Measurements from ENCODE around the gene MAD1L1. TPM values are rescaled to one million over a fixed set of nuclear protein-coding genes. Genes with fewer than 3 reads are reported as not detected.

The MAD1L1 gene
- total RNA-seq, 1 donor from 2014 or later = 59.6 TPM

DNA sequence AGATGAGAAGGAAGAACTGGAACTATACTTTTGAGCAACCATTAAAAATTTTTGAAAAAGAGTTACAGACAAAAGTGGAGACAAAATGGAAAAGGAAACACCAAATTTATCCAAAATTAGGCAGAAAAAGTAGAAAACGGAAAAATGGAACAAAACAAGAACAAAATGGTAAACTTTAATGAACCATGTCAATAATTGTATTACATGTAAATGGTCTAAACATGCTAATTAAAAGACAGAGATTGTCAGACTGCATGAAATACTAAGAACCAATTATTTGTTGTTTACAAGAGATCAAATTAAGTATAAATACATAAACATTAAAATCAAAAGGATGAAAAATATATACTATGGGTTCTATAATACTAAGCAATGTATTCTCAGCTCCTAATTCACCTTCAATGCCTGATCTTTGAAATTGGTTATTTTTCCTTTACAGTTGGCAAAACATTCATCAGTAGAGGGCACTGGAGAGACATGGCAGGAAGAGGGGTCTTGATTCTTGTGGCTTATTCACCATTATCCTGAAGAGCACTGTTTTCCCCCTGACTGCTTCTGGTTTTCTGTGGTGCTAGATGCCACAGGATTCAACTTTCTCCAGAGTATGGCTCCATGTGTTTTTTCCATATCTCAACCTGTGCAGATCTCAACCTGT is 437.7 kb downstream of the MAD1L1 start:
- no peak for DNase-seq (ENCODE audit: low spot score in 2 of 2)
- intact Hi-C loops (cut with DNase I) = no loop called here
- H3K9me3 ChIP-seq = peaks cover 10 to 44% of the 10 kb centered on the region in 2 donors

GRCh38 chr7:1787681-1788235 is 445.0 kb downstream of the MAD1L1 start:
- TF ChIP-seq, protein P1, sequence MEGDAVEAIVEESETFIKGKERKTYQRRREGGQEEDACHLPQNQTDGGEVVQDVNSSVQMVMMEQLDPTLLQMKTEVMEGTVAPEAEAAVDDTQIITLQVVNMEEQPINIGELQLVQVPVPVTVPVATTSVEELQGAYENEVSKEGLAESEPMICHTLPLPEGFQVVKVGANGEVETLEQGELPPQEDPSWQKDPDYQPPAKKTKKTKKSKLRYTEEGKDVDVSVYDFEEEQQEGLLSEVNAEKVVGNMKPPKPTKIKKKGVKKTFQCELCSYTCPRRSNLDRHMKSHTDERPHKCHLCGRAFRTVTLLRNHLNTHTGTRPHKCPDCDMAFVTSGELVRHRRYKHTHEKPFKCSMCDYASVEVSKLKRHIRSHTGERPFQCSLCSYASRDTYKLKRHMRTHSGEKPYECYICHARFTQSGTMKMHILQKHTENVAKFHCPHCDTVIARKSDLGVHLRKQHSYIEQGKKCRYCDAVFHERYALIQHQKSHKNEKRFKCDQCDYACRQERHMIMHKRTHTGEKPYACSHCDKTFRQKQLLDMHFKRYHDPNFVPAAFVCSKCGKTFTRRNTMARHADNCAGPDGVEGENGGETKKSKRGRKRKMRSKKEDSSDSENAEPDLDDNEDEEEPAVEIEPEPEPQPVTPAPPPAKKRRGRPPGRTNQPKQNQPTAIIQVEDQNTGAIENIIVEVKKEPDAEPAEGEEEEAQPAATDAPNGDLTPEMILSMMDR (IDR thresholded peaks at IDR 0.05) = no peak
- DNase-seq (ENCODE audit: low spot score in 2 of 2) = no peak
- Histone ChIP-seq H3K27ac (no peak overlapping the region), H3K4me1 (no peaks in the 10 kb centered on the region), H3K36me3 (no peaks in the 10 kb centered on the region), H3K4me3 (no peak overlapping the region), H3K9me3 (peaks cover 0 to 30% of the 10 kb centered on the region in 2 donors), H3K27me3 (no peaks in the 10 kb centered on the region)
- intact Hi-C loops (cut with DNase I) = no loop called here

More for the DNA sequence above, 437.7 kb downstream of the MAD1L1 start:
- no peak overlapping the region for H3K4me3 ChIP-seq
- H3K36me3 ChIP-seq = no peaks in the 10 kb centered on the region
- H3K27ac ChIP-seq = no peak overlapping the region
- TF ChIP-seq, protein P1 (IDR thresholded peaks at IDR 0.05) = no peak
- no peaks in the 10 kb centered on the region for H3K27me3 ChIP-seq
- H3K4me1 ChIP-seq = no peaks in the 10 kb centered on the region

DNA sequence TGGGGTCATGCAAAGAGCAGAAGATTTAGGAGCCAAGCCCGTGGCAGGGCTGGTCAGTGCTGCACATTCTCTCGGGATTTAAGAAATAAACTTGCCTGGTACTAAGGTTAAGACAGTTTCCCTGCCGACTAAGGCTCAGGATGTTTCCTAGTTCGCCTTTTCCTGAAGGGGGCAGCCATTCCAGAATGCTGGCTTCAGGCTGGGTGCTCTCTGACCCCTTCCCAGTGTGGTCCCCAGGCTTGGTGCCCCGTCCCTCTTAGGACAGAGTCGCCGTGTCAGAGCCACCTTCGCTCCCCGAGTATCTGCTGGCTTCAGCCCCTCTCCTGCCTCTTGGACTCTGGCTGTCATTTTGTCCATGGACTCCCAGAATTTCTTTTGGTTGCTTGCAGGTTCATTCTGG is 445.5 kb downstream of the MAD1L1 start:
- H3K4me3 ChIP-seq = no peak overlapping the region
- H3K27me3 ChIP-seq = no peaks in the 10 kb centered on the region
- no peaks in the 10 kb centered on the region for H3K4me1 ChIP-seq
- TF ChIP-seq, protein P1 (IDR thresholded peaks at IDR 0.05) = no peak
- peaks cover 0 to 28% of the 10 kb centered on the region in 2 donors for H3K9me3 ChIP-seq
- intact Hi-C loops (cut with DNase I) = no loop called here
- H3K36me3 ChIP-seq = no peaks in the 10 kb centered on the region
- no peak for DNase-seq (ENCODE audit: low spot score in 2 of 2)
- H3K27ac ChIP-seq = no peak overlapping the region

GRCh38 chr7:1785839-1786238 is 446.9 kb downstream of the MAD1L1 start:
- H3K27me3 ChIP-seq = no peaks in the 10 kb centered on the region
- H3K4me1 ChIP-seq = no peaks in the 10 kb centered on the region
- no peak overlapping the region for H3K27ac ChIP-seq
- no peak overlapping the region for H3K4me3 ChIP-seq
- intact Hi-C loops (cut with DNase I) = no loop called here
- no peak for DNase-seq (ENCODE audit: low spot score in 2 of 2)
- H3K36me3 ChIP-seq = no peaks in the 10 kb centered on the region
- TF ChIP-seq, protein P1 (IDR thresholded peaks at IDR 0.05) = no peak
- peaks cover 0 to 14% of the 10 kb centered on the region in 2 donors for H3K9me3 ChIP-seq

DNA sequence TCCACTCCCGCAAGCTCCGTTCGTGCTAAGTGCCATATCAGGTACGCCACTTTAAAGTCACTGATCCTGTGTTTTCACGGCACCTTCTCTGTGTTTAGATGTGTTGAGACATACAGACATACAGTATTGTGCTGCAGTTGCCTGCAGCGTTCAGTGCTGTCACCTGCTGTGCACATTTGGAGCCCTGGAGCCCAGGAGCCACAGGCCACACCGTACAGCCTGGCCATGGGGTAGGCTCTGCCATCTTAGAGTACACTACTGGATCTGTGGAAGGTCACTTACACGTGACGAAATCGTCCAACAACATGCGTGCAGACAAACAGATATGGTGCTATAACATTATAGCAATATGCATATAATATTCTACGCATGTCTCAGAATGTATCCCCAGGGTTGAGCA is 451.4 kb downstream of the MAD1L1 start:
- Histone ChIP-seq H3K4me3 (no peak overlapping the region), H3K36me3 (no peaks in the 10 kb centered on the region), H3K9me3 (peaks cover 0 to 13% of the 10 kb centered on the region in 2 donors), H3K4me1 (no peaks in the 10 kb centered on the region), H3K27ac (no peak overlapping the region), H3K27me3 (no peaks in the 10 kb centered on the region)
- intact Hi-C loops (cut with DNase I) = no loop called here
- no peak for DNase-seq (ENCODE audit: low spot score in 2 of 2)
- TF ChIP-seq, protein P1 (IDR thresholded peaks at IDR 0.05) = no peak

Measured in ascending aorta (tissue), 2 donors.